GM12878 (cell line): ENCODE data around the gene ADGRB2. TPM values are rescaled to one million over a fixed set of nuclear protein-coding genes. Genes with fewer than 3 reads are reported as not detected.

ENCODE experiments used
- ATAC-seq: fragments of 200-7000 bp; cut with Tn5 transposase; 3 replicates; pipeline ENCODE4 v1.9.1; 2020; ENCODE audit warnings: mild to moderate bottlenecking, moderate library complexity
- BruUV-seq: library from RNA; stranded (reverse); fragments of 400-500 nt; replicated peaks from 2 replicates; lab custom pipeline; 2021; lab: Mats Ljungman, UMichigan
- CTCF ChIA-PET: fragments of 300-600 bp; sonication (Branson Sonifier 250); formaldehyde crosslinking; extraction: SDS; loops from one replicate; lab custom pipeline; 2021; ENCODE audit warnings: inconsistent platforms; lab: Yijun Ruan, JAX
- POLR2A ChIA-PET: fragments of 350-600 bp; formaldehyde crosslinking; extraction: SDS; loops from one replicate; lab custom pipeline; 2021; ENCODE audit warnings: inconsistent platforms; lab: Charles Lee
- RAD21 ChIA-PET: fragments of 300-600 bp; sonication (Branson Sonifier 250); formaldehyde crosslinking; loops from one replicate; lab custom pipeline; 2023; ENCODE audit warnings: antibody characterized with exemption; ENCODE audit not compliant: unreplicated experiment; lab: Charles Lee
- SMC1A ChIA-PET: fragments of 300-600 bp; sonication (Branson Sonifier 250); formaldehyde crosslinking; loops from one replicate; lab custom pipeline; 2023; ENCODE audit not compliant: unreplicated experiment, uncharacterized antibody; lab: Charles Lee
- DNase-seq: peaks from one replicate; pipeline ENCODE4 v3.0.0-alpha.2; 2011; ENCODE audit warnings: low read depth, low spot score
- FAIRE-seq: peaks from 3 replicates; lab custom pipeline; 2011; peaks lifted over from hg19 to GRCh38; lab: Jason Lieb, UNC
- H2AFZ ChIP-seq: 2 replicates; pipeline ENCODE4 v1.6.0; 2011; ENCODE audit warnings: low read depth, low read length, control low read depth; ENCODE audit not compliant: control insufficient read depth
- H3K27ac ChIP-seq: 2 replicates; pipeline ENCODE4 v1.5.1; 2011; ENCODE audit warnings: control low read depth; ENCODE audit not compliant: control insufficient read depth, insufficient read depth
- H3K27me3 ChIP-seq, 2 experiments: replicated peaks in 1 of 2; 2 replicates each; pipeline versions ENCODE4 v1.6.0 to v1.6.1; 2011; ENCODE audit warnings: low read length in 1 of 2; ENCODE audit not compliant: control insufficient read depth in 2 of 2, insufficient read depth in 2 of 2
- H3K36me3 ChIP-seq, 2 experiments: 2 replicates each; pipeline ENCODE4 v1.5.1; 2011; ENCODE audit warnings: low read length in 1 of 2; ENCODE audit not compliant: control insufficient read depth in 2 of 2, insufficient read depth in 2 of 2
- H3K4me1 ChIP-seq: 2 replicates; pipeline ENCODE4 v1.6.1; 2011; ENCODE audit warnings: mild to moderate bottlenecking, low read length, moderate library complexity, mixed read lengths; ENCODE audit not compliant: control insufficient read depth, insufficient read depth
- H3K4me2 ChIP-seq: 2 replicates; pipeline ENCODE4 v1.6.0; 2011; ENCODE audit warnings: control low read depth; ENCODE audit not compliant: control insufficient read depth, insufficient read depth
- H3K4me3 ChIP-seq: fragments of 200-600 bp; sonication (generic); 2 replicates; pipeline ENCODE4 v1.5.1; 2016
- H3K79me2 ChIP-seq: 2 replicates; pipeline ENCODE4 v1.6.0; 2011; ENCODE audit warnings: low read length; ENCODE audit not compliant: control insufficient read depth, insufficient read depth
- H3K9ac ChIP-seq: 2 replicates; pipeline ENCODE4 v1.8.0; 2011; ENCODE audit warnings: low read length, control low read depth, mixed read lengths; ENCODE audit not compliant: control insufficient read depth, insufficient read depth
- H3K9me3 ChIP-seq: replicated peaks from 3 replicates; pipeline ENCODE4 v1.5.1; 2011; ENCODE audit warnings: mild to moderate bottlenecking, low read length; ENCODE audit not compliant: control insufficient read depth, insufficient read depth
- H4K20me1 ChIP-seq: 2 replicates; pipeline ENCODE4 v1.6.0; 2011; ENCODE audit not compliant: control insufficient read depth, insufficient read depth
- BCL3 ChIP-seq: IDR thresholded peaks from 2 replicates; pipeline ENCODE4 v1.6.1; 2011; ENCODE audit warnings: borderline replicate concordance, low read depth, mild to moderate bottlenecking, moderate library complexity, low read length; ENCODE audit not compliant: insufficient read depth, poor library complexity, severe bottlenecking
- BRCA1 ChIP-seq: IDR thresholded peaks from 2 replicates; pipeline ENCODE4 v1.6.1; 2011; ENCODE audit warnings: low read depth, low read length, improper control_type of control experiment
- CEBPB ChIP-seq, 2 experiments: fragments of 150-350 bp in 1 of 2; IDR thresholded peaks; 2 replicates each; pipeline ENCODE4 v1.6.1; 2012 to 2014; ENCODE audit warnings: low read depth in 2 of 2, low read length in 2 of 2, borderline replicate concordance in 1 of 2, inconsistent platforms in 1 of 2
- CREB1 ChIP-seq: IDR thresholded peaks from 2 replicates; pipeline ENCODE4 v1.6.1; 2012; ENCODE audit warnings: low read depth, mild to moderate bottlenecking, inconsistent platforms
- CREM ChIP-seq: IDR thresholded peaks from 2 replicates; pipeline ENCODE4 v1.6.1; 2014; ENCODE audit warnings: antibody characterized with exemption, low read depth
- EGR1 ChIP-seq, 2 experiments: IDR thresholded peaks; 1 replicate in 1 of 2; 2 replicates in 1 of 2; pipeline ENCODE4 v1.6.1; 2011 to 2012; ENCODE audit warnings: low read depth in 2 of 2, low read length in 2 of 2, borderline replicate concordance in 1 of 2, mild to moderate bottlenecking in 1 of 2, moderate library complexity in 1 of 2
- HCFC1 ChIP-seq: fragments of 150-350 bp; IDR thresholded peaks from 2 replicates; pipeline ENCODE4 v1.6.1; 2014; ENCODE audit warnings: low read length
- HSF1 ChIP-seq: fragments of 150-350 bp; IDR thresholded peaks from 2 replicates; pipeline ENCODE4 v1.6.1; 2014; ENCODE audit warnings: mild to moderate bottlenecking, low read depth, low read length
- KDM1A ChIP-seq: fragments of 200-600 bp; sonication (generic); IDR thresholded peaks from 2 replicates; pipeline ENCODE4 v1.6.1; 2016; ENCODE audit warnings: borderline replicate concordance
- NKRF ChIP-seq: fragments of 450-650 bp; conservative IDR thresholded peaks from 2 replicates; pipeline ENCODE4 v1.6.1; 2017; ENCODE audit warnings: mild to moderate bottlenecking, moderate library complexity
- RAD51 ChIP-seq: fragments of 450-650 bp; IDR thresholded peaks from 2 replicates; pipeline ENCODE4 v1.6.1; 2016; ENCODE audit warnings: moderate library complexity, mild to moderate bottlenecking, inconsistent platforms
- RFX5 ChIP-seq: IDR thresholded peaks from 2 replicates; pipeline ENCODE4 v1.6.1; 2011; ENCODE audit warnings: low read depth, low read length, improper control_type of control experiment
- TCF12 ChIP-seq: IDR thresholded peaks from 2 replicates; pipeline ENCODE4 v1.6.1; 2011; ENCODE audit warnings: low read depth, mild to moderate bottlenecking, low read length
- TCF7 ChIP-seq: IDR thresholded peaks from 2 replicates; pipeline ENCODE4 v1.6.1; 2014; ENCODE audit warnings: antibody characterized with exemption, borderline replicate concordance
- ZNF217 ChIP-seq: fragments of 450-650 bp; IDR thresholded peaks from 2 replicates; pipeline ENCODE4 v1.6.1; 2017; ENCODE audit warnings: antibody characterized with exemption, mild to moderate bottlenecking
- ZNF384 ChIP-seq: IDR thresholded peaks from 2 replicates; pipeline ENCODE4 v1.6.1; 2012; ENCODE audit warnings: low read depth, mild to moderate bottlenecking, low read length, improper control_type of control experiment, borderline replicate concordance
- WGBS: methylation state at CpG from one replicate; pipeline ENCODE4 v1.1.6; 2016; ENCODE audit warnings: low lambda C conversion rate; ENCODE audit not compliant: insufficient replicate concordance, insufficient coverage; ENCODE audit errors: missing lambda C conversion rate; 5-methylcytosine and 5-hydroxymethylcytosine counted together
- in situ Hi-C: fragments of 300-500 bp; cut with MboI; formaldehyde crosslinking; loops from 9 replicates; pipeline ENCODE4 v1.14.3; 2018; ENCODE audit warnings: mixed read lengths
- intact Hi-C: fragments of 100-400 bp; cut with micrococcal nuclease; formaldehyde crosslinking; loops from one replicate; pipeline ENCODE4 v1.14.2; 2022; ENCODE audit not compliant: unreplicated experiment
- polyA plus RNA-seq, 11 experiments: library from polyadenylated mRNA; depleted of rRNA in 4 of 11; unstranded in 6 of 11; stranded (reverse) in 5 of 11; fragments of >200 nt; fragmentation: Nextera tagmentation in 4 of 11; fragmentation: Illumina TruSeq in 1 of 11; extraction: Ambion mirVana in 4 of 11; extraction: Trizol in 1 of 11; gene quantifications; 1 replicate in 1 of 11; 2 replicates in 10 of 11; pipeline versions ENCODE4 v1.2.1 to v1.2.3, GENCODE V29; 2011 to 2016; ENCODE audit warnings: inconsistent platforms in 2 of 11, missing spikeins in 2 of 11, low read depth in 1 of 11
- total RNA-seq, 4 experiments: library from RNA; depleted of rRNA in 3 of 4; stranded (reverse); fragments of >200 nt in 3 of 4; fragmentation: Illumina TruSeq in 1 of 4; extraction: Trizol in 1 of 4; gene quantifications; 2 replicates each; pipeline versions ENCODE4 v1.2.1 to v1.2.3, GENCODE V29; 2013 to 2021

Gene ADGRB2
- total and polyA plus RNA-seq, 10 of the 15 experiments (the other 5 are each of a cell fraction or from before 2014, with no cell fraction given), result 0.11 to 0.33 (median 0.18) TPM; not detected in 4

- H3K79me2 ChIP-seq, result no peaks in the 10 kb centered on the region
- H3K36me3 ChIP-seq, result no peaks in the 10 kb centered on the region
- ATAC-seq (peak; percentile 77), FAIRE-seq (peak; percentile 75), DNase-seq (peak; percentile 61)
- no peaks in the 10 kb centered on the region for H3K27me3 ChIP-seq
- in situ Hi-C loops (no loop called here), intact Hi-C loops (no loop called here)
- peak overlapping the region; percentile 10; the same call in 1 of the 2 replicates for H3K4me2 ChIP-seq
- peaks cover 23% of the 10 kb centered on the region for H3K4me1 ChIP-seq
- WGBS, result 8% methylated on average over 10 of the region's 10 CpGs
- peak overlapping the region; percentile 56 for H2AFZ ChIP-seq
- BruUV-seq, result no TSS peak
- SMC1A ChIA-PET, result interaction anchor here (1.5 to 3.5 kb wide), 3 partner anchors 9 to 34 kb away, joined by 5 to 20 read pairs (median 12); no protein-coding TSS in a partner anchor
- no peaks in the 10 kb centered on the region for H3K9me3 ChIP-seq
- no peak overlapping the region for H3K9ac ChIP-seq
- H3K4me3 ChIP-seq, result no peak overlapping the region
- POLR2A ChIA-PET, result no interaction called here
- H3K27ac ChIP-seq, result peak overlapping the region; percentile 51; the same call in 1 of the 2 replicates
- H4K20me1 ChIP-seq, result no peaks in the 10 kb centered on the region
- RAD21 ChIA-PET, result interaction anchor here (1.5 kb wide), 2 partner anchors 13 to 35 kb away, joined by 3 read pairs; no protein-coding TSS in a partner anchor
- CTCF ChIA-PET, result interaction anchor here (0.8 to 6.5 kb wide), 6 partner anchors 9 to 206 kb away, joined by 3 to 83 read pairs (median 7); no protein-coding TSS in a partner anchor
- no peak for TF ChIP-seq ZNF217
- no peak for TF ChIP-seq RFX5
- TF ChIP-seq RAD51, result peak; percentile 80
- no peak for TF ChIP-seq HCFC1
- TF ChIP-seq BRCA1, result no peak
- no peak for TF ChIP-seq CEBPB (IDR thresholded peaks at IDR 0.05; ENCODE audit: borderline replicate concordance in 1 of 2, low read depth in 2 of 2, low read length in 2 of 2)
- TF ChIP-seq KDM1A, result no peak
- TF ChIP-seq BCL3, result peak; percentile 78
- no peak for TF ChIP-seq HSF1
- 0 out of 2 replicates have a peak, but pooled peaks have one; percentile 23 for TF ChIP-seq TCF12
- no peak for TF ChIP-seq TCF7
- TF ChIP-seq CREM, result no peak
- peak in 1 of 2 experiments; percentile 44; a peak in 1 of 3 replicates for TF ChIP-seq EGR1 (IDR thresholded peaks at IDR 0.05; ENCODE audit: borderline replicate concordance in 1 of 2, low read depth in 2 of 2, low read length in 2 of 2)
- TF ChIP-seq CREB1, result no peak
- no peak for TF ChIP-seq NKRF
- TF ChIP-seq ZNF384, result no peak
These were observed 64.7 kb downstream of the ADGRB2 start for GRCh38 chr1:31699341-31699891.
